ENCODE results near the gene MIXL1.

- TF ChIP-seq FOXP1 (IDR thresholded peaks at IDR 0.05) (no peak), FOXP1 (CRISPR knock-in tag; IDR thresholded peaks at IDR 0.05) (no peak), CTCF (CRISPR knock-in tag; IDR thresholded peaks at IDR 0.05) (no peak), POLR2A (IDR thresholded peaks at IDR 0.05; ENCODE audit: insufficient read depth in 1 of 2, low read depth in 2 of 2, low read length in 2 of 2) (no peak), BHLHE40 (IDR thresholded peaks at IDR 0.05; ENCODE audit: low read length) (no peak), PCBP2 (optimal IDR thresholded peaks at IDR 0.05; ENCODE audit: low read depth, low read length, poor library complexity, severe bottlenecking) (no peak), ATF2 (CRISPR knock-in tag; IDR thresholded peaks at IDR 0.05) (no peak), ZNF274 (CRISPR knock-in tag; IDR thresholded peaks at IDR 0.05) (no peak), CHD2 (IDR thresholded peaks at IDR 0.05; ENCODE audit: low read depth, low read length) (no peak), NONO (IDR thresholded peaks at IDR 0.05) (no peak), NONO (CRISPR knock-in tag; conservative IDR thresholded peaks at IDR 0.05) (no peak), ZBTB43 (CRISPR knock-in tag; conservative IDR thresholded peaks at IDR 0.05) (no peak), ZFP91 (CRISPR knock-in tag; IDR thresholded peaks at IDR 0.05; ENCODE audit: borderline replicate concordance) (peak; percentile 5; the same call in 1 of the 2 replicates), ZNF572 (CRISPR knock-in tag; IDR thresholded peaks at IDR 0.05) (no peak)
Observed at GRCh38 chr1:226187019-226187322, 36.5 kb upstream of the MIXL1 start.
